CD4-positive, alpha-beta T cell treated with Interleukin-10 for 1 hour (primary cell): Measurements from ENCODE around the gene DDIT4.

ENCODE experiments used
- DNase-seq: peaks from one replicate; pipeline ENCODE4 v3.0.0-alpha.2; 2020

Gene DDIT4

DNA sequence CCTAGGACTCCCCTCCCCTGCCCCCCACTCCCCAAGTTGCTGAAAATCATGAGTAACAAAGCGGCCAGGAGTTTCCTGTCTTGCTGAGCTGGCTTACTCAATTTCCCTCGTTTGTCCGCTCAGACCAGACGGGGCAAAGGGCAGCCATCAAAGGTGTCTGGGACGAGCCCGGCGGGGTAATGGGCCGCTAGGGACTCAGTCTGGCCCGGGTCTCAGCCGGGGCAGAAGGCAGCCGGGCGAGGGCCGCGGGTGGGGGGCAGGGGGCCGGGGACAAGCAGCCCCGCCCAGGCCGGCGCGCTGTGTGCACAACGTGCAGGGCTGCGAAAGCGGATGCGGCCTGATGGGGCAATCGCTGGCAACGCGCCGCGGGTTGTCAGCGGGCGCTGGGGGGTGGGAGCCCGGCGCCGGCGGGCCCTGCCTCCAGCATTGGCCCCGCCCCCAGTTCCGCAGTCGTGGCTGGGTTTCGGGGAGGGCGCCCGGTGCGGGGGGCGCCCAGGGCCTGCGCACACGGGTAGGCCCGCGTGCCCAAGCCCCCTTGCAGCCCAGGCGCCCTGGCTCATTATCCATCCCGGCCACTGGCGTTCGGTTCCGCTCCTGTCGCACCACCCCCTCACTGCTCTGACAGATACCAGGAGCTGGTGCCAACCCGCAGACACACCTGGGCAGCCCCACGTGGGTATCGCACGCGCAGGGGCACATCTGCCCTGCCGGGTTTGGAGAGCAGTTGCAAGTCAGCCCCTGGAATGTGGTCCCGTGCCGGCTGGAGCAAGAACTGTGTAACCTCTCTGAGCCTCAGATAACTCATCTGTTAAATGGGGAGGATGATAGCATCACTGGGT, 45.9 kb downstream of the DDIT4 start:
- DNase-seq = peak; percentile 89

DNA sequence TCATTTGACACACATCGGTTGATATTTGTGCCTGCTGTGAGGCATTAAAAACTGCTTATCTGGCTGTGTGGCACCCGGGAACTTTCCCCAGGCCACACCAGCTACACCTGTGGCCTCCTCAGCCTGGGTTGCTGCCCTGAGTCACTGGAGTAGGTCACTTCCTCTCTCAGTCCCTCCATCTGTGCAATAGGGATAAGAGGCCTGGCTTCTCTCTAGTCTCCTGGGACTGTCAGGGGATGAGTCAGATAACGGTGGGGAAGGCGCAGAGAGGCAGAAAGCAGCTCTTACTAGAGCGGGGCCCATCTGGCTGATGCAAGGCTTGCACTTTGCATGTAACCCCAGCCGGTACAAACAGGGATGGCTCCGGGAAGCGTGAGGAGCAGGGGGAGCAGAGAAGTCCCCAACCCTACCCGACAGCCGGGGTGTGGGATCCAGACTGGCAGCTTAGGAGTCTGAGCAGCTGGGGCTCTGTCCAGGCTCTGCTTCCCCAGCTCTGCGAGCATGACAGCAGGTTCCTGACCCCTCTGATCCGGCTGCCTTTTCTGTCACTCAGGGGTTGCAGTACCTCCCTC, 47.0 kb downstream of the DDIT4 start:
- peak; percentile 54 for DNase-seq

DNA sequence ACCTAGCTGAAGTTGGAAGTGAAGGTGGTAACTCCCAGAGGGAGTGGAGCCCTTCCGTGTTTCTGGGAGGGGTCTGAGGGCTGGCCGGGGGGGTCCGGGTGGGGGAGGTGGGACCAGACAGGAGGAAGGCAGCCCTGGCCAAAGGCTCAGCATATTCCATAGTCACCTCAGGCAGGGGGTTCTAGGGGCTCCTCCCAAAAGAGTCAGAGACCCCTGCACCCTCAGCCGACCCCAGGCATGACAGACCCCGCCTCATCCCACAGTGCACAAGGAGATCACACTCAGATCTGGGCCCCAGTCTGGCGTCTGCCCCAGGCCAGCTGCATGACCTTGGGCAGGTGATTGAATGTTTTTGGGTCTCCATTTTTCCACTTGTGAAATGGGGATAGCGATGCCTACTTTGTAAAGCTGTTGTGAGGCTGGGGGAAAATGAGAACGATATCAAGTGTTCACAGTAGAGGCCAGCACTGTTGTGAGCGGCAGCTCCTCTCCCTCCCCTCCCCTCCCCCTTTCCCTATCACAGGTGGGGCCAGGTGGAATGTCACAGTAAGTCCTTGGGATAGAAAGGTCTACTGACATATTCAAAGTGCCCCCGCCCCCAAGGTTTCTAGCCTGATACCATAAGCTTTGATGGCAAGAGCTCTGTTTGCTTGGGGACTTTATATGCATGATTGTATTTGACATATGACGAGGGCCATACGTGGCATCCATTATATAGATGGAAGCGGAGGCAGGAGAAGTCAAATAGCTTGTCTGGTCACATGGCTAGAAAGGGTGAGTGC, 47.7 kb downstream of the DDIT4 start:
- no peak for DNase-seq

DNA sequence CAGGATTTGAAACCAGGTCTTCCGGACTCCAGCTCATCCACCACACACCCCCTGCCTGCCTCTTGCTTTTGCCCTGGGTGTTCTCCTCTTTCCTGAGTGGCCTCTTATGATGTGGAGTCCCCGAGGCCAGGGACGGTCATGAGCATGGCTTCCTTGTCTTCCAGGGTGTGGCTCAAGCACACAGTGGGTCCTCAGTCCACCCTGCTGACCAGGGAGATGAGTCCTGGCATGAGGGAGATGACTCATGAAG, 48.2 kb downstream of the DDIT4 start:
- no peak for DNase-seq

DNA sequence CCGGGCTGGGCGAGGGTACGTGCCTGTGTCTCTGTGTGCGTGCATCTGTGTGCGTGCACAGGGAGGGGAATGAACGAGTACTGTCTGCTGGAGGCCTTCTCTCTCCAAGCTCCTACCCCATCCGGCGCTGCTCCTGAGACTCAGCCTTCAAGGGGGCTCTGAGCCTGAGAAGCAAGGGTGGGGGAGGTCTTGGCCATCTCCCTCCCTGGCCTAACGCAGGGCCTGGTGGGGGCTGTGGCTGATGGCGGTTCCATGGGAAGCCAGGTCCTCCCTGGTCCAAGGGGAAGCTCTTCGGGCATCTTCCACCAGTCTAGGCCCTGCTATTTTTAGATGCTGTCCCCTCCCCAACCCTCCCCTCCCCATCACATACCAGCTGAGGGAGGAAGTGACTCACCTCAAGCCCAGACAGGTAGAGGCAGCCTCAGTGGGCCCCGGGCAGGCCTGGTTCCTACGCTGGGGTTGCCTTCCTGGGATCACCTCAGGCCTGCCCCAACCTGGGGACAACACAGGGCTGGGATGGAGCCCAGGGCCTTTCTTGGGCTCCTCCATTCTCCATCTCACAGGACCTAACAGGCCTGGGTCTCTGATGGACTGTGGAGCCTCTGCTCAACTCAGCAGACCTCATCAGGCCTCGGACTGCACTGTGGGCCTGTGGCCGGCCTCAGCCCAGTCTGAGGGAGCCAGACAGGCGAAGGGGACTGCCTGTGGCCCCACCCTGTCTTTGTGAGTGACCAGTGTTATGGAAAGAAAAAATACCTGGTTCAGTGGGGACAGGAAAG, 48.7 kb downstream of the DDIT4 start:
- DNase-seq = peak; percentile 66

DNA sequence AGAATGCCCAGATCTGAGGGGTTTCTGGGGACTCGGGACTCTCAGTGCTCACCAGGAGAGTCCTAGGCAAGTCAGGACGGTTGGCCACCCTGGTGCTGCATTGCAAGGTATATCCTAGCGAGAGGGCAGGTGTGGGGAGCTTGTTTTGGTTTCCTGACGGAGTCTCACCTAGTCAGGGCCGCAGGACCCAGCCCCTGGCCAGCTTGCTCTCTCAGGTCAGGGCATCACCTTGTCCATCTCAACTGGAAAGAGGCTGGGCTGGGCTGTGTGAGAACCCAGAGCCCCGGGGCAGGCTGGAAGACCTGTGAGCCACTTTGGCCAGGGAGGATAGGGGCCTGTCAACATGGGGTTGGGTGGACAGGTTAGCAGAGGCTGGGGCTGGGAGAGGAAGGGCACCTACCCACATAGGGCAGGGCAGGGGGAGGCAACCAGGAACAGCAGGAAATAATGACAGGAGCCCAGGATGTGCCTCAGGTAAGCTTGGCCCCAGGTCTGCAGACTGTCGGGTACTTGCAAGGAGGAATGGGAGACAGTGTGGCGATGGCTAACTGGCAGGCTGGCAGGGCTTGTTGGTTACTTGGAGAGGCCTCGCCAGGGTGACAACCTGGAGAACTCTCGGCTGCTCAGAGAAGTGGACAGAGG, 49.5 kb downstream of the DDIT4 start:
- DNase-seq = no peak

DNA sequence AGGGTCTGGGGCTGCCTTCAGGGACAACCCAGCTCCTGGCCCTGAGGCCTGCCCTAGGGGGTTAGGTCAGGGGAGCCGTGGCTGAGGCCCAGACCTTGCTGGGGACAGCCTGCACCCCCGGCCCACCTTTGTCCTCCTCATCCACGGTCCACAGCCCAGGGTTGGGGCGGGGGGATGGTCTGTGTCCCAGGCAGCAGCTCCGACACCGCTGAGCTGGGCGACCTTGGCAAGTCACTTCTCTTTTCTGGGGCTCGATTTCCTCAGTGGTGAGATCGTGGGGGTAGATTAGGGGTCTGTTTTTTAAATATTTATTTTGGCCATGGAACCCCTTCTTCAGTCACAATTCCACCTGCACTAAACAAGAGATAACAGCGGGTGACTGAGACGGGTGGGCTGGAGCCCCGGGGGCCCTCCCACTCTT, 50.1 kb downstream of the DDIT4 start:
- no peak for DNase-seq
